ENCODE measurements around the gene KCNJ12. TPM values are rescaled to one million over a fixed set of nuclear protein-coding genes. Genes with fewer than 3 reads are reported as not detected.
"Not testable (repeated sequence)": the region's sequence is repeated elsewhere in the genome, so short reads cannot be mapped to it uniquely, and the experiment has no call there.

The KCNJ12 gene
- polyA plus RNA-seq, 1 donor = 13.8 TPM

GRCh38 chr17:21406616-21407404 is 30.7 kb downstream of the KCNJ12 start:
- not testable (repeated sequence) for DNase-seq (ENCODE audit: low read depth)

- DNase-seq (ENCODE audit: low read depth) = not testable (repeated sequence)
These were observed 31.6 kb downstream of the KCNJ12 start for GRCh38 chr17:21407752-21408151.

- DNase-seq (ENCODE audit: low read depth) = not testable (repeated sequence)
These were observed 32.1 kb downstream of the KCNJ12 start for GRCh38 chr17:21408224-21408623.

- DNase-seq (ENCODE audit: low read depth) = not testable (repeated sequence)
These were observed 32.7 kb downstream of the KCNJ12 start for GRCh38 chr17:21408766-21409300.

- not testable (repeated sequence) for DNase-seq (ENCODE audit: low read depth)
These were observed 33.2 kb downstream of the KCNJ12 start for GRCh38 chr17:21409388-21409787.

GRCh38 chr17:21409971-21410370 is 33.8 kb downstream of the KCNJ12 start:
- DNase-seq (ENCODE audit: low read depth) = not testable (repeated sequence)

GRCh38 chr17:21410371-21410770 is 34.2 kb downstream of the KCNJ12 start:
- DNase-seq (ENCODE audit: low read depth) = not testable (repeated sequence)

- not testable (repeated sequence) for DNase-seq (ENCODE audit: low read depth)
These were observed 34.9 kb downstream of the KCNJ12 start for GRCh38 chr17:21410906-21411678.

- not testable (repeated sequence) for DNase-seq (ENCODE audit: low read depth)
These were observed 35.6 kb downstream of the KCNJ12 start for GRCh38 chr17:21411679-21412205.

GRCh38 chr17:21412207-21412681 is 36.1 kb downstream of the KCNJ12 start:
- DNase-seq (ENCODE audit: low read depth) = not testable (repeated sequence)

- not testable (repeated sequence) for DNase-seq (ENCODE audit: low read depth)
These were observed 37.6 kb downstream of the KCNJ12 start for GRCh38 chr17:21413570-21414279.

GRCh38 chr17:21414616-21415015 is 38.5 kb downstream of the KCNJ12 start:
- not testable (repeated sequence) for DNase-seq (ENCODE audit: low read depth)

- not testable (repeated sequence) for DNase-seq (ENCODE audit: low read depth)
These were observed 39.2 kb downstream of the KCNJ12 start for GRCh38 chr17:21415166-21415990.

GRCh38 chr17:21416471-21416981 is 40.4 kb downstream of the KCNJ12 start:
- not testable (repeated sequence) for DNase-seq (ENCODE audit: low read depth)

- DNase-seq (ENCODE audit: low read depth) = not testable (repeated sequence)
These were observed 41.2 kb downstream of the KCNJ12 start for GRCh38 chr17:21417349-21417748.

GRCh38 chr17:21417921-21418320 is 41.8 kb downstream of the KCNJ12 start:
- DNase-seq (ENCODE audit: low read depth) = no peak

GRCh38 chr17:21418446-21419298 is 42.5 kb downstream of the KCNJ12 start:
- DNase-seq (ENCODE audit: low read depth) = no peak

GRCh38 chr17:21419299-21420239 is 43.4 kb downstream of the KCNJ12 start:
- no peak for DNase-seq (ENCODE audit: low read depth)
